Fibroblast of lung (primary cell): ENCODE results near the gene ARSK. TPM values are rescaled to one million over a fixed set of nuclear protein-coding genes. Genes with fewer than 3 reads are reported as not detected.
"Not testable (repeated sequence)": the region's sequence is repeated elsewhere in the genome, so short reads cannot be mapped to it uniquely, and the experiment has no call there.

Experiments
- DNase-seq, 2 donors: peaks; one replicate each; pipeline versions ENCODE4 v3.0.0 to v3.0.0-alpha.2; 2010; ENCODE audit warnings: low read depth in 2 of 2
- H2AFZ ChIP-seq: 2 replicates; pipeline ENCODE4 v1.5.1; 2012; ENCODE audit warnings: low read length, control low read depth, inconsistent platforms
- H3K27ac ChIP-seq: 2 replicates; pipeline ENCODE4 v1.5.1; 2011; ENCODE audit warnings: low read length, control low read depth; ENCODE audit not compliant: insufficient read depth
- H3K27me3 ChIP-seq: 2 replicates; pipeline ENCODE4 v1.5.1; 2011; ENCODE audit warnings: mild to moderate bottlenecking, low read length; ENCODE audit not compliant: control insufficient read depth, insufficient read depth
- H3K36me3 ChIP-seq: 2 replicates; pipeline ENCODE4 v1.5.1; 2011; ENCODE audit warnings: low read length; ENCODE audit not compliant: control insufficient read depth, insufficient read depth
- H3K4me1 ChIP-seq: 2 replicates; pipeline ENCODE4 v1.5.1; 2011; ENCODE audit warnings: low read length; ENCODE audit not compliant: control insufficient read depth, insufficient read depth; ENCODE audit errors: extremely low read depth
- H3K4me2 ChIP-seq: 2 replicates; pipeline ENCODE4 v1.5.1; 2011; ENCODE audit warnings: low read length, control low read depth; ENCODE audit not compliant: insufficient read depth; ENCODE audit errors: extremely low read depth
- H3K4me3 ChIP-seq, 4 experiments: fragments of 200-600 bp in 1 of 4; sonication (generic) in 1 of 4; replicated peaks in 1 of 4; 2 replicates each; pipeline ENCODE4 v1.5.1; 2011 to 2016; ENCODE audit warnings: low read length in 4 of 4, low read depth in 3 of 4, mild to moderate bottlenecking in 3 of 4, control low read depth in 2 of 4, inconsistent platforms in 1 of 4, mixed read lengths in 1 of 4; ENCODE audit not compliant: insufficient read depth in 1 of 4; ENCODE audit errors: control extremely low read depth in 1 of 4
- H3K79me2 ChIP-seq: 2 replicates; pipeline ENCODE4 v1.5.1; 2012; ENCODE audit warnings: mild to moderate bottlenecking, low read length, inconsistent platforms; ENCODE audit not compliant: control insufficient read depth, insufficient read depth
- H3K9ac ChIP-seq: 2 replicates; pipeline ENCODE4 v1.5.1; 2011; ENCODE audit warnings: mild to moderate bottlenecking, low read length, control low read depth; ENCODE audit not compliant: insufficient read depth
- H3K9me3 ChIP-seq: 2 replicates; pipeline ENCODE4 v1.5.1; 2012; ENCODE audit warnings: low read depth, low read length; ENCODE audit not compliant: control insufficient read depth, insufficient read depth
- H4K20me1 ChIP-seq: 2 replicates; pipeline ENCODE4 v1.5.1; 2011; ENCODE audit warnings: low read length; ENCODE audit not compliant: control insufficient read depth, insufficient read depth; ENCODE audit errors: extremely low read depth
- CTCF ChIP-seq, 2 donors: IDR thresholded peaks in 1 of 2; conservative IDR thresholded peaks in 1 of 2; 1 replicate in 1 of 2; 2 replicates in 1 of 2; pipeline ENCODE4 v1.5.1; 2011 to 2012; ENCODE audit warnings: low read length in 2 of 2, control low read depth in 1 of 2, inconsistent platforms in 1 of 2, low read depth in 1 of 2, mild to moderate bottlenecking in 1 of 2
- EZH2 ChIP-seq: IDR thresholded peaks from 2 replicates; pipeline ENCODE4 v1.5.1; 2012; ENCODE audit warnings: low read length, control low read depth, mild to moderate bottlenecking; ENCODE audit errors: missing control alignments
- polyA plus RNA-seq, 2 donors: library from polyadenylated mRNA; depleted of rRNA in 1 of 2; stranded (reverse) in 1 of 2; unstranded in 1 of 2; fragments of >200 nt; gene quantifications; 2 replicates each; pipeline ENCODE4 v1.2.1, GENCODE V29; 2011 to 2012; ENCODE audit warnings: missing spikeins in 1 of 2
- total RNA-seq: library from RNA; depleted of rRNA; stranded (reverse); fragments of >200 nt; gene quantifications from 2 replicates; pipeline ENCODE4 v1.2.1, GENCODE V29; 2014

Gene ARSK
- total and polyA plus RNA-seq, 2 donors (not counting 1 experiment from before 2014, with no cell fraction given): 19.3 to 37.3 TPM

DNA sequence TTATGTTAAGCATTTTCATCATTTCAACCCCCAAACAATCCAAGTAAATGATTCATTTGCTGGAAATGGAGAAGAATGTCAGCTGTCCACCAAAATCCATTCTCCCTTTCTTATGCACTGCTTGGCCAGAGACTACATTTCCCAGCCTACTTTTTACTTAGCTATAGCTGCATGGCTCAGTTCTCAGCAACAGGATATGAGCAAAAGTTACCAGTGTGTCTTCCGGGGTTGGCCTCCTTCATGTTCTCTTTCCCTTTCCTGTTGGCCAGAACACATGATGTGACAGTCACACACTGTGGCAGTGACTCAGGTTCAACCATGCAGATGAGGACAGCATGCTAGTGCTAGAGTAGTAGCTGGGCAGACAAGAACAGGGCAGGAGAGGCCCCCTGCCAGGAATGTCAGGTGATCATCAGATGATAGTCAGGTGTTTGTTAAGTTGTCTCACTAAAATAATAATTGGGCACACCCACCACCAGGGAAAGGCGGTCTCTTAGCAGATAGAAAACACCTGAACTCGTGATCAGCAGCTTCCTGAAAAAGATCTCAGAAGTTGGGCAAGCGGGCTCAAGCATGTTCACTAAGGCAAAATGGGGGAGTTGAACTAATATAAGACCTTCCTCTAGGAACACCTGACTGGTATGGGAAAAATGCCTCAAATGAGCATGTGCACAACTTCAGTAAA, 77.2 kb downstream of the ARSK start:
- Histone ChIP-seq H3K36me3 (no peaks in the 10 kb centered on the region), H2AFZ (peak overlapping the region; percentile 86), H3K9me3 (no peaks in the 10 kb centered on the region), H3K9ac (no peak overlapping the region), H3K79me2 (no peaks in the 10 kb centered on the region), H4K20me1 (no peaks in the 10 kb centered on the region), H3K4me2 (no peak overlapping the region), H3K4me3 (no peak overlapping the region), H3K27me3 (no peaks in the 10 kb centered on the region), H3K4me1 (peaks cover 11% of the 10 kb centered on the region), H3K27ac (no peak overlapping the region)
- TF ChIP-seq EZH2 (no peak), CTCF (conservative IDR thresholded peaks at IDR 0.05 in 1 of 2, IDR thresholded peaks at IDR 0.05 in 1 of 2; ENCODE audit: low read depth in 1 of 2, low read length in 2 of 2) (no peak)
- peak in 1 of 2 donors; percentile 45 for DNase-seq

DNA sequence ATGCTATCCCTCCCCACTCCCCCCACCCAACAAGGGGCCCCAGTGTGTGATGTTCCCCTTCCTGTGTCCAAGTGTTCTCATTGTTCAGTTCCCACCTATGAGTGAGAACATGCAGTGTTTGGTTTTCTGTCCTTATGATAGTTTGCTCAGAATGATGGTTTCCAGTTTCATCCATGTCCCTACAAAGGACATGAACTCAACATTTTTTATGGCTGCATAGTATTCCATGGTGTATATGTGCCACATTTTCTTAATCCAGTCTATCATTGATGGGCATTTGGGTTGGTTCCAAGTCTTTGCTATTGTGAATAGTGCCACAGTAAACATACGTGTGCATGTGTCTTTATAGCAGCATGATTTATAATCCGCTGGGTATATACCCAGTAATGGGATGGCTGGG, 78.0 kb downstream of the ARSK start:
- peaks cover 11% of the 10 kb centered on the region for H3K4me1 ChIP-seq
- H2AFZ ChIP-seq, H3K4me2 ChIP-seq, H4K20me1 ChIP-seq, H3K79me2 ChIP-seq, H3K36me3 ChIP-seq, H3K27ac ChIP-seq, DNase-seq, H3K9ac ChIP-seq, H3K9me3 ChIP-seq, H3K27me3 ChIP-seq, H3K4me3 ChIP-seq: not testable (repeated sequence)

DNA sequence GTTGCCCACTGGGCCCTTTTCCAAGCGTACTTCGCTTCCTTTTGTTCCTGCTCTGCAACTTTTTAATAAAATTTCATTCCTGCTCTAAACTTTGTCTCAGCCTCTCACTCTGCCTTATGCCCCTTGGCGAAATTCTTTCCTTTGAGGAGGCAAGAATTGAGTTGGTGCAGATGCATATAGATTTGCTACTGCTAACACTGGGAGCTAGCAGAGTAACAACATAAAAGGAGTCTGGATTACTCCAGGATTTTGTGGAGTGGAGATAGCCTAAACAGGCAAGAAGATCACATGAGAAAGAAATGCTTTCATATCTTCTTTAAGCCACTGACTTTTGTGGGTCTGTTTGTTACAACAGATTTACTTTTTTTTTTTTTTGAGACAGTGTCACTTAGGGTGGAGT, 78.8 kb downstream of the ARSK start:
- DNase-seq: no peak
- H3K4me2 ChIP-seq: no peak overlapping the region
- H3K27ac ChIP-seq: no peak overlapping the region
- H4K20me1 ChIP-seq: no peaks in the 10 kb centered on the region
- H3K9ac ChIP-seq: no peak overlapping the region
- no peak for TF ChIP-seq CTCF (conservative IDR thresholded peaks at IDR 0.05 in 1 of 2, IDR thresholded peaks at IDR 0.05 in 1 of 2; ENCODE audit: low read depth in 1 of 2, low read length in 2 of 2)
- TF ChIP-seq EZH2: no peak
- H3K36me3 ChIP-seq: no peaks in the 10 kb centered on the region
- H3K4me3 ChIP-seq: no peak overlapping the region
- no peaks in the 10 kb centered on the region for H3K9me3 ChIP-seq
- H2AFZ ChIP-seq: no peak overlapping the region
- no peaks in the 10 kb centered on the region for H3K27me3 ChIP-seq
- H3K4me1 ChIP-seq: peaks cover 11% of the 10 kb centered on the region
- no peaks in the 10 kb centered on the region for H3K79me2 ChIP-seq
